ENCODE results near the gene RUNX1. TPM values are rescaled to one million over a fixed set of nuclear protein-coding genes. Genes with fewer than 3 reads are reported as not detected.

Gene RUNX1
- total and polyA plus RNA-seq, 2 donors (not counting 3 experiments of a cell fraction or from before 2014, with no cell fraction given): 4.6 to 17.9 TPM

- peaks cover 53% of the 10 kb centered on the region for H3K4me1 ChIP-seq (ENCODE audit: control insufficient read depth, extremely low read depth, insufficient read depth, low read length)
- peaks cover 0 to 8% of the 10 kb centered on the region in 2 experiments for H3K36me3 ChIP-seq (ENCODE audit: control insufficient read depth in 2 of 2, extremely low read depth in 1 of 2, insufficient read depth in 2 of 2, low read length in 2 of 2)
- peak overlapping the region; percentile 94 for H3K9ac ChIP-seq (replicated peaks; ENCODE audit: extremely low read depth, insufficient read depth, low read length)
- dilution Hi-C loops (cut with MboI; ENCODE audit: extremely low pct_ligation_motif_present, low sequenced_read_pairs): no loop called here
- H3K27me3 ChIP-seq (ENCODE audit: control insufficient read depth in 2 of 2, insufficient read depth in 2 of 2, low read length in 2 of 2): no peaks in the 10 kb centered on the region
- no peaks in the 10 kb centered on the region for H3K9me1 ChIP-seq (replicated peaks; ENCODE audit: control insufficient read depth, extremely low read depth, insufficient read depth, low read length)
- H3K9me3 ChIP-seq (replicated peaks; ENCODE audit: control insufficient read depth, insufficient read depth, low read length): no peaks in the 10 kb centered on the region
- intact Hi-C loops (cut with micrococcal nuclease): loop anchor here (10.0 kb wide), 1 partner anchor 760 kb away; no protein-coding TSS in a partner anchor
- H2AFZ ChIP-seq (ENCODE audit: low read depth, low read length): no peak overlapping the region
- H3K27ac ChIP-seq (ENCODE audit: insufficient read depth, low read depth, low read length): peak overlapping the region; percentile 98
- peak overlapping the region; percentile 97 for H3K4me2 ChIP-seq (ENCODE audit: insufficient read depth, low read length)
- ChIA-PET CTCF (interaction anchor here (0.9 to 14.7 kb wide), 8 partner anchors 10 to 955 kb away, joined by 3 to 249 read pairs (median 4); no protein-coding TSS in a partner anchor), POLR2A (no interaction called here)
- peaks cover 84% of the 10 kb centered on the region for H3K79me2 ChIP-seq (ENCODE audit: control insufficient read depth, insufficient read depth, low read length)
- no TSS peak for BruUV-seq (replicated peaks)
- H3K4me3 ChIP-seq (replicated peaks in 1 of 3; ENCODE audit: insufficient read depth in 1 of 3, low read depth in 1 of 3, low read length in 3 of 3): peak overlapping the region in 2 of 3 experiments; percentile 90 to 94
- no peak for FAIRE-seq
- TF ChIP-seq MYC (IDR thresholded peaks at IDR 0.05; ENCODE audit: low read depth, low read length) (no peak), POLR2A (IDR thresholded peaks at IDR 0.05; ENCODE audit: low read depth, low read length) (no peak), JUN (IDR thresholded peaks at IDR 0.05; ENCODE audit: borderline replicate concordance, insufficient read depth, insufficient read length, low read depth) (no peak), FOS (IDR thresholded peaks at IDR 0.05; ENCODE audit: borderline replicate concordance, insufficient read depth, low read length) (no peak), CTCF (IDR thresholded peaks at IDR 0.05; ENCODE audit: extremely low read depth in 1 of 2, insufficient read depth in 1 of 2, low read depth in 1 of 2, low read length in 2 of 2) (no peak), GATA2 (IDR thresholded peaks at IDR 0.05; ENCODE audit: insufficient read depth, insufficient read length, low read depth, low read length) (no peak), EZH2 (IDR thresholded peaks at IDR 0.05; ENCODE audit: borderline replicate concordance, low read depth, low read length, severe bottlenecking) (no peak), MAX (IDR thresholded peaks at IDR 0.05; ENCODE audit: insufficient read depth, insufficient read length) (no peak), POLR2AphosphoS5 (IDR thresholded peaks at IDR 0.05; ENCODE audit: insufficient read depth, low read depth, low read length) (no peak)
- H4K20me1 ChIP-seq (replicated peaks; ENCODE audit: control insufficient read depth, extremely low read depth, insufficient read depth, low read length): no peaks in the 10 kb centered on the region
- peak; percentile 48 for DNase-seq (ENCODE audit: low read depth, low spot score)
Observed at GRCh38 chr21:34884346-34884929, 164.7 kb downstream of the RUNX1 start.

All from endothelial cell of umbilical vein (primary cell).